Neural cell (in vitro differentiated cells): ENCODE data around the gene CASZ1. TPM values are rescaled to one million over a fixed set of nuclear protein-coding genes. Genes with fewer than 3 reads are reported as not detected.

Experiments
- H2AFZ ChIP-seq: fragments of 200-600, 300-800 bp; sonication (generic), shearing (Covaris generic); 2 replicates; pipeline ENCODE4 v1.6.0; 2014; ENCODE audit warnings: low read depth, mild to moderate bottlenecking, antibody characterized with exemption, low read length, moderate library complexity
- H3F3A ChIP-seq: fragments of 200-600 bp; shearing (Covaris generic); 2 replicates; pipeline ENCODE4 v1.6.1; 2016; ENCODE audit warnings: mild to moderate bottlenecking, moderate library complexity, mixed read lengths, antibody characterized with exemption, low read length; ENCODE audit not compliant: insufficient read depth, poor library complexity, severe bottlenecking
- H3K27ac ChIP-seq: fragments of 200-600, 300-800 bp; sonication (generic), shearing (Covaris generic); 2 replicates; pipeline ENCODE4 v1.5.1; 2014; ENCODE audit warnings: mild to moderate bottlenecking, low read length, moderate library complexity
- H3K27me3 ChIP-seq: fragments of 300-800, 200-600 bp; sonication (generic), shearing (Covaris generic); 2 replicates; pipeline ENCODE4 v1.6.0; 2014; ENCODE audit warnings: mild to moderate bottlenecking, low read depth, low read length, moderate library complexity; ENCODE audit not compliant: insufficient read depth
- H3K36me3 ChIP-seq: fragments of 300-800, 200-600 bp; sonication (generic), shearing (Covaris generic); 2 replicates; pipeline ENCODE4 v1.5.1; 2014; ENCODE audit warnings: mild to moderate bottlenecking, antibody characterized with exemption, low read length, moderate library complexity; ENCODE audit not compliant: insufficient read depth
- H3K4me2 ChIP-seq: fragments of 300-800, 200-600 bp; sonication (generic), shearing (Covaris generic); 2 replicates; pipeline ENCODE4 v1.6.0; 2014; ENCODE audit warnings: mild to moderate bottlenecking, low read length
- H3K4me3 ChIP-seq: fragments of 300-800, 200-600 bp; sonication (generic), shearing (Covaris generic); 2 replicates; pipeline ENCODE4 v1.5.1; 2014; ENCODE audit warnings: mild to moderate bottlenecking, low read length, moderate library complexity
- H3K79me2 ChIP-seq: fragments of 200-600 bp; shearing (Covaris generic); replicated peaks from 2 replicates; pipeline ENCODE4 v1.6.0; 2014; ENCODE audit warnings: mild to moderate bottlenecking, low read length, moderate library complexity; ENCODE audit not compliant: insufficient read depth
- H3K9ac ChIP-seq: fragments of 300-800, 200-600 bp; sonication (generic), shearing (Covaris generic); 2 replicates; pipeline ENCODE4 v1.6.1; 2016; ENCODE audit warnings: mild to moderate bottlenecking, low read length, mixed read lengths
- H3K9me2 ChIP-seq: fragments of 200-600 bp; shearing (Covaris generic); 2 replicates; pipeline ENCODE4 v1.6.1; 2016; ENCODE audit warnings: mild to moderate bottlenecking, low read length, mixed read lengths; ENCODE audit not compliant: insufficient read depth
- H3K9me3 ChIP-seq: fragments of 200-600, 300-800 bp; sonication (generic), shearing (Covaris generic); 2 replicates; pipeline ENCODE4 v1.6.1; 2016; ENCODE audit warnings: mild to moderate bottlenecking, mixed run types, low read length, moderate library complexity, mixed read lengths
- H4K20me1 ChIP-seq: fragments of 200-600 bp; shearing (Covaris generic); 2 replicates; pipeline ENCODE4 v1.6.1; 2016; ENCODE audit warnings: mild to moderate bottlenecking, mixed run types; ENCODE audit not compliant: insufficient read depth
- EP300 ChIP-seq: fragments of 450-650 bp; conservative IDR thresholded peaks from 2 replicates; pipeline ENCODE4 v1.6.1; 2014; ENCODE audit warnings: antibody characterized with exemption, mild to moderate bottlenecking, moderate library complexity; ENCODE audit not compliant: poor library complexity, severe bottlenecking
- EZH2 ChIP-seq: fragments of 200-600, 300-800 bp; shearing (Covaris generic), sonication (generic); IDR thresholded peaks from 2 replicates; pipeline ENCODE4 v1.6.1; 2014; ENCODE audit warnings: antibody characterized with exemption, low read length, borderline replicate concordance, mild to moderate bottlenecking; ENCODE audit not compliant: insufficient read depth, poor library complexity, severe bottlenecking
- MXI1 ChIP-seq: fragments of 450-650 bp; conservative IDR thresholded peaks from 2 replicates; pipeline ENCODE4 v1.6.1; 2014; ENCODE audit warnings: antibody characterized with exemption, mild to moderate bottlenecking; ENCODE audit not compliant: poor library complexity, severe bottlenecking
- POLR2AphosphoS5 ChIP-seq: IDR thresholded peaks from 2 replicates; pipeline ENCODE4 v1.6.1; 2012
- RAD21 ChIP-seq: fragments of 450-650 bp; conservative IDR thresholded peaks from 2 replicates; pipeline ENCODE4 v1.6.1; 2014; ENCODE audit warnings: antibody characterized with exemption, mild to moderate bottlenecking, moderate library complexity
- SMC3 ChIP-seq: fragments of 450-650 bp; conservative IDR thresholded peaks from 2 replicates; pipeline ENCODE4 v1.6.1; 2014; ENCODE audit warnings: antibody characterized with exemption, mild to moderate bottlenecking, moderate library complexity; ENCODE audit not compliant: poor library complexity
- TAF1 ChIP-seq: IDR thresholded peaks from 2 replicates; pipeline ENCODE4 v1.6.1; 2012; ENCODE audit warnings: low read depth
- polyA plus RNA-seq: library from polyadenylated mRNA; depleted of rRNA; stranded (reverse); fragments of >200 nt; gene quantifications from 2 replicates; pipeline ENCODE4 v1.2.3, GENCODE V29; 2014
- TF ChIP-seq, protein P1 (sequence below): IDR thresholded peaks from 2 replicates; pipeline ENCODE4 v1.6.1; 2012; ENCODE audit warnings: borderline replicate concordance
- TF ChIP-seq, protein P2 (sequence below): fragments of 450-650 bp; IDR thresholded peaks from 2 replicates; pipeline ENCODE4 v1.5.1; 2014; ENCODE audit warnings: antibody characterized with exemption, mild to moderate bottlenecking, moderate library complexity; ENCODE audit not compliant: poor library complexity, severe bottlenecking

Gene CASZ1
- polyA plus RNA-seq, 1 donor from 2014 or later: 0.27 TPM

DNA sequence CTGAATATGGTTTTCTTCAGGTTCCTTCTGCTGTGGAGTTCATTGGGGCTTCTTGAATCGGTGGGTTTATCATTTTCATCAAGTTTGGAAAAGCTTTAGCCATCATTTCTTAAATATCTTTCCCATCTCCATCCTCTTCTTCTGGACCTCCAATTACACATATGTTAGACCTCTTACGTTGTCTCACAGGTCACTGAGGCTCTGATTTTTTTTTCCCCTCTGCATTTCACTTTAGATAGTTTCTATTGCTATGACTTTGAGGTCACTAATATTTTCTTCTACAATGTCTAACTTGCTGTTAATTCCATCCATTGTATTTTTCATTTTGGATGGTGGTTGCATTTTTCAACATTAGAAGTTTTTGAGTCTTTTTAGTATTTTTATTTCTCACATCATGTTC is 47.3 kb upstream of the CASZ1 start (continued):
- TF ChIP-seq SMC3: no peak

DNA sequence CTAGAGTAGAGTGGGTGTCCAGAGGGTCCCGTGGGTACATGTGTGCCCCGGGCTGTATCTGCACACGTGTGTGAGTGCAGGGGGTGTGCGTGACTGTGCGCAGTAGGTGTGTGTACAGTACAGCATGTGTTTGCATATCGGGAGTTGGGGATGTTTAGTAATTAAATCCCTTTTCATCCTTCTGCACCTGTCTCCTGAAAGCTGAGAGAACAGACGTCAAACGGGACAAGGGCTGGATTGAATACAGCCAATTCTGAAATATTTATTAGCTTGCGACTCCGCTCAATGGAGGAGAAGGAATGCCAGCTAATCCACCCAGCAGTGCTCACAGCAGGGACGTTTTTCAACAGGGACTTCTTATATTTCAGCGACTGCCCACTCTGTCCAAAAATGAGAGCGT is 44.7 kb upstream of the CASZ1 start:
- TF ChIP-seq EZH2 (no peak), SMC3 (no peak), TAF1 (no peak), RAD21 (no peak), MXI1 (no peak), EP300 (no peak), POLR2AphosphoS5 (no peak)
- TF ChIP-seq, protein P1, sequence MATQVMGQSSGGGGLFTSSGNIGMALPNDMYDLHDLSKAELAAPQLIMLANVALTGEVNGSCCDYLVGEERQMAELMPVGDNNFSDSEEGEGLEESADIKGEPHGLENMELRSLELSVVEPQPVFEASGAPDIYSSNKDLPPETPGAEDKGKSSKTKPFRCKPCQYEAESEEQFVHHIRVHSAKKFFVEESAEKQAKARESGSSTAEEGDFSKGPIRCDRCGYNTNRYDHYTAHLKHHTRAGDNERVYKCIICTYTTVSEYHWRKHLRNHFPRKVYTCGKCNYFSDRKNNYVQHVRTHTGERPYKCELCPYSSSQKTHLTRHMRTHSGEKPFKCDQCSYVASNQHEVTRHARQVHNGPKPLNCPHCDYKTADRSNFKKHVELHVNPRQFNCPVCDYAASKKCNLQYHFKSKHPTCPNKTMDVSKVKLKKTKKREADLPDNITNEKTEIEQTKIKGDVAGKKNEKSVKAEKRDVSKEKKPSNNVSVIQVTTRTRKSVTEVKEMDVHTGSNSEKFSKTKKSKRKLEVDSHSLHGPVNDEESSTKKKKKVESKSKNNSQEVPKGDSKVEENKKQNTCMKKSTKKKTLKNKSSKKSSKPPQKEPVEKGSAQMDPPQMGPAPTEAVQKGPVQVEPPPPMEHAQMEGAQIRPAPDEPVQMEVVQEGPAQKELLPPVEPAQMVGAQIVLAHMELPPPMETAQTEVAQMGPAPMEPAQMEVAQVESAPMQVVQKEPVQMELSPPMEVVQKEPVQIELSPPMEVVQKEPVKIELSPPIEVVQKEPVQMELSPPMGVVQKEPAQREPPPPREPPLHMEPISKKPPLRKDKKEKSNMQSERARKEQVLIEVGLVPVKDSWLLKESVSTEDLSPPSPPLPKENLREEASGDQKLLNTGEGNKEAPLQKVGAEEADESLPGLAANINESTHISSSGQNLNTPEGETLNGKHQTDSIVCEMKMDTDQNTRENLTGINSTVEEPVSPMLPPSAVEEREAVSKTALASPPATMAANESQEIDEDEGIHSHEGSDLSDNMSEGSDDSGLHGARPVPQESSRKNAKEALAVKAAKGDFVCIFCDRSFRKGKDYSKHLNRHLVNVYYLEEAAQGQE: no peak
- TF ChIP-seq, protein P2, sequence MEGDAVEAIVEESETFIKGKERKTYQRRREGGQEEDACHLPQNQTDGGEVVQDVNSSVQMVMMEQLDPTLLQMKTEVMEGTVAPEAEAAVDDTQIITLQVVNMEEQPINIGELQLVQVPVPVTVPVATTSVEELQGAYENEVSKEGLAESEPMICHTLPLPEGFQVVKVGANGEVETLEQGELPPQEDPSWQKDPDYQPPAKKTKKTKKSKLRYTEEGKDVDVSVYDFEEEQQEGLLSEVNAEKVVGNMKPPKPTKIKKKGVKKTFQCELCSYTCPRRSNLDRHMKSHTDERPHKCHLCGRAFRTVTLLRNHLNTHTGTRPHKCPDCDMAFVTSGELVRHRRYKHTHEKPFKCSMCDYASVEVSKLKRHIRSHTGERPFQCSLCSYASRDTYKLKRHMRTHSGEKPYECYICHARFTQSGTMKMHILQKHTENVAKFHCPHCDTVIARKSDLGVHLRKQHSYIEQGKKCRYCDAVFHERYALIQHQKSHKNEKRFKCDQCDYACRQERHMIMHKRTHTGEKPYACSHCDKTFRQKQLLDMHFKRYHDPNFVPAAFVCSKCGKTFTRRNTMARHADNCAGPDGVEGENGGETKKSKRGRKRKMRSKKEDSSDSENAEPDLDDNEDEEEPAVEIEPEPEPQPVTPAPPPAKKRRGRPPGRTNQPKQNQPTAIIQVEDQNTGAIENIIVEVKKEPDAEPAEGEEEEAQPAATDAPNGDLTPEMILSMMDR: no peak
- Histone ChIP-seq H2AFZ (no peak overlapping the region), H3K4me2 (no peak overlapping the region), H3K79me2 (no peaks in the 10 kb centered on the region), H3K27me3 (no peaks in the 10 kb centered on the region), H3K9ac (no peak overlapping the region), H3K27ac (no peak overlapping the region), H4K20me1 (no peaks in the 10 kb centered on the region), H3K36me3 (no peaks in the 10 kb centered on the region), H3K4me3 (no peak overlapping the region), H3K9me3 (no peaks in the 10 kb centered on the region), H3F3A (no peaks in the 10 kb centered on the region), H3K9me2 (no peaks in the 10 kb centered on the region)

DNA sequence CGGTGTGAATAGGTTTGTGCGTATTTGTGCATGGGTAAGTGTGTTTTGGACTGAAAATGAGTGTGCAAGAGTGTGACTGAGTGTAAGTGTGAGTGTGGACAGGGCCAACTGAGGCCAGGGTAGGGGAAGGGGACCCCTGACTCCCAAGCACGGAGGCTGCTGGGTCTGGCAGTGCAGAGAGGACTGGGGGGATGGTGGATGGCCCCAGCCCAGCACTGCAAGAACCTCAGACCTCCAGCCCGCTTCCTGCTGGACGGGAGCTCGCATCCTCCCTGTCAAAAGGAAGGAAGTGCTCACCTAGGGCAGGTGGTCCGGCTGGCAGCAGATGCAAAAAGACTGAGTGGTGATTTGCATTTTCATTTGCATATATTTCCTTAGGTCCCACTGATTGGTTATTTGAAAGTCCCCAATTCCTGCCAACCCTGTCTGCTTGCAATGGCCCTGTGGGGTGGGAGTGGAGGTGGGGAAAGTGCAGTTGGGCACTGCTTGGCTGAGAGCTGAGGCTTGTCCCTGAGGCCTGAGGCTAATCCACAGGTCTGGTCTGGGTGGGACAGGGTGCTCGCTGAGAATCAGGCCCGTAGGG is 42.8 kb upstream of the CASZ1 start:
- Histone ChIP-seq H2AFZ (no peak overlapping the region), H3K36me3 (no peaks in the 10 kb centered on the region), H3K79me2 (no peaks in the 10 kb centered on the region), H3K4me2 (no peak overlapping the region), H3K9me3 (no peaks in the 10 kb centered on the region), H3K4me3 (no peak overlapping the region), H4K20me1 (no peaks in the 10 kb centered on the region), H3K9ac (no peak overlapping the region), H3K27ac (no peak overlapping the region), H3F3A (no peaks in the 10 kb centered on the region), H3K9me2 (no peaks in the 10 kb centered on the region), H3K27me3 (peaks cover 4% of the 10 kb centered on the region)
- TF ChIP-seq RAD21: no peak
- TF ChIP-seq EP300: no peak
- TF ChIP-seq, protein P1: no peak
- TF ChIP-seq EZH2: no peak
- TF ChIP-seq MXI1: no peak
- no peak for TF ChIP-seq SMC3
- no peak for TF ChIP-seq POLR2AphosphoS5
- TF ChIP-seq, protein P2: no peak
- TF ChIP-seq TAF1: no peak
